Measurements from ENCODE around the gene SLC9A5. TPM values are rescaled to one million over a fixed set of nuclear protein-coding genes. Genes with fewer than 3 reads are reported as not detected.

SLC9A5 gene
- total RNA-seq, 1 experiment from 2014 or later: 0.98 TPM

DNA sequence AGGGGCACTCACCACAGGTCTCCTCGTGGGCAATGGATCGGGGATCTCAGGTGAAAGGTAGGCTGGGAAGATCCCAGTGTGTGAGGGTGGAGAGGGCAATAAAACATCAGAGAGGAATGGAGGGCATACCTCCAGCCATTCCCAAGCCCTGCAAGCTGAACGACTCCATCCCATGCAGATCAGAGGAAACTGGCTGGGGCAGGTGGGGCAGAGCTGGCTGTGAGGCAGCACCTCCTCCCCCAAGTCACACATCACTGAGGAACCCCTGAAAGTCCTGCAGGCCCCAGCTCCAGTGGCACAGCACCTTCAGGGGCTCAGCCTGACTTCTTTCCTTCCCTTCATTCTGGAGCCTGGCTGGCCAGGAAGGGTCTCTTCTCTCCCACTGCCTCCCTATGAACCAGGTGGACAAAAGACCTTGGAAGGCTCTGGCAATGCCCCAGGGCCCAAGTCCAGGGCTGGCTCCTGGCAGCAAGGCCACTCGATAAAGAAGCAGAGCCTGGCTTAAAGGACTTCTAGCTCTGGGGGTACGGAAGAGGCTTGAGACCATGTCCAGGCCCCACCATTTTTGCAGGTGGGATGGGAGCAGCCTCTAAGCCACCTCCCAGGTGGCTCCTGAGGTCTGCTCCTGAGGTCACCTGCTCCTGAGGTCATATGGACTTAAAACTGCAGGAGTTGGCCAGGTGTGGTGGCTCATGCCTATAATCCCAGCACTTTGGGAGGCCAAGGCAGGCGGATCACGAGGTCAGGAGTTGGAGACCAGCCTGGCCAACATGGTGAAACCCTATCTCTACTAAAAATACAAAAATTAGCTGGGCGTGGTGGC lies 35.4 kb upstream of the SLC9A5 start:
- DNase-seq (ENCODE audit: low read depth): no peak

DNA sequence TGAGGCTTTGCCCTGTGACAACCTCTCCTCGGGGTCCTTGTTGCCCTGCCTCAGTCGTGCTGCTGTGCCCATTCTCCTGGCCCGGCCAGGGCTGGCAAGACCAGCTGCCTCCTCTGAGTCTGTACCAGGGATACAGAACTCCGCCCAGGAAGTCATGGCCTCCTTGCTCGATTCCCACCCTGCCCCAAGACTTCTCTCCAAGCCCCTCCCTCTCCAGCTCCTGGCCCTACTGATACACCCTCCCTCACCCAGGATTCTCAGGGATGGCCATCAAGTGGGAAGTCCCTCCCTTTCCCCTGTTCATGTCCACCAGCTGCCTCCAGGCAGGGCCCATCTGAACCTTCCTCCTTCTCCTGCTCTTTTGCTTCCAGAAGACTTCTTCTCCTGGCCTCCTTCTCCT lies 33.1 kb upstream of the SLC9A5 start:
- no peak for DNase-seq (ENCODE audit: low read depth)

DNA sequence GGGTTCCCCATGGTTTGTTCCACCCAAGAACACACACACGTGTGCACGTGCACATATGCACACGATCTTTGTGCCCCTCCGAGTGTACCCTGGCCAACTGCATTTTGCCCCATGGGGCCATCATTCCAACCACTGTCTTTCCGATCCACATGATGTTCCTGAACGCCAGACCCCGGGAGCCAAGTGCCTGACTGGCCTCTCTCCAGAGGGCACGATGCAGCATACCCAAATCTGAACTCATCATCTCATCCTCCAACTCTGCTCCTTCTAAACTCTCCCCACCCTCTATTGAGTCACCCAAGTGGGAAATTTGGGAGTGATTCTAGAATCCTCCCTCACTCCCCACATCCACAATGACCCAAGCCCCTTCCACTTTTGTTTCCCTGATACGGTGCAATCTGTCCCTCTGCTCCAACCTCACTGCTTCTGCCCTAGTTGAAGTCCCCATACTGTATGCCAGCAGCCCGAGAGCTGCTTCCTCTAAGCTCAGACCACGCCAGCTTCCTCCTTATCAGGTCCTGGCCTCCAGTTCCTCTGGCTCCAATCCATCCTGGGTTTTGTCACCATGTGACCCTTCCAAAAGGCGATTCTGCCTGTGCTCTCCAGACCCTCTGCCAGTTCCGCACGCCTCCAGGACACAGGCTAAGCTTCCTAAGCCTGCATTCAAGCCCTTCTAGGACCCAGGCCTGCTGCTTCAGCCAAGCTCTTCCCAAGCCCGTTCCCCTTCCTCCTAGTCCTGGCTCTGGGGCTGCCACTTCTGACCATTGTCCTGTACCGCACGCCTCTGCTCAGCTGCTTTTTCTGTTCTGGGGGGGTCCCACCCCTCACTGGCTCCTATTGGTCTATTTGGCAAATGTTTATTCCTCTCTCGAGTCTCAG lies 31.9 kb upstream of the SLC9A5 start:
- no peak for DNase-seq (ENCODE audit: low read depth)

DNA sequence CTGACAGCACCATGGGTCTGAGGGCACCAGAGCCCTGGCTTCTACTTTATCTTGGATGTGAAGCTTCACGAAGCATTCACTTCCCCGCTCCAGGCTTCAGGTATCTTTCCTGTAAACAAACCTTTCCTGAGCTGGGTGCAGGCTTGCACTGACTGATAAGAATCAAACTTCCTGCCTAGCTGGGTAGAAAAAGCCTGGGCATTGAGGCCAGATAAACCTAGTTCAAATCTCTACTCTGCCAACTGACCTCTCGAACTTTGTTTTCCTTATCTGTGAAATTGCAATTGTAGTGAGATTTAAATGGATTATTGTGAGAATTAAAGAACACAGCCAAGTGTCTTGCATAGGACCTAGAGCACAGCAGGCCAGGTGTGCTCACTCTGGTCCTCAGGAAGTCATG lies 24.8 kb upstream of the SLC9A5 start:
- no peak for DNase-seq (ENCODE audit: low read depth)

DNA sequence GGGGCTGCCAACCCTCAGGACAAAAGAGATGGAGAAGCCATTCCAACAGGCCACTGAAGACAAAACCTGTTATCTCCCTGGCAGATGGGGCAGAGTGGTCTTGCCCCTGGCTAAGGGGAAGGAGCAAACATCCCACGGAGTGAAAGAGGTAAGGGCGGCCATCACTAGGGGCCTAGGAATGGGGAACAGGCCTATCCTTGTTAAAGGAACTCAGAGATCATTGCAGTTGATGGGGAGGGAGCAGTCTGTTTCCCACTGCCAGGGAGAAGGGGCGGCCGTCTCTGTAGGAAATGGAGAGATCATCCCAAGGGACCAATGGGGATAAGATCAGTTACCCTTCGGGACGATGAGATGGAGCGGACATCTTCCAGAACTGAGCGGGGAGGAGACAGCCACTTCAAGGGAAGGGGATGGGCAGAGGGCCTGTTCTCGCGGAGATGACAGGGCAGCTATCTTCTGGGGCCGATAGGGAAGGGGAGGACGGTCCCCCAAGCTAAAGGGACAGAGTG lies 22.4 kb upstream of the SLC9A5 start:
- no peak for DNase-seq (ENCODE audit: low read depth)

DNA sequence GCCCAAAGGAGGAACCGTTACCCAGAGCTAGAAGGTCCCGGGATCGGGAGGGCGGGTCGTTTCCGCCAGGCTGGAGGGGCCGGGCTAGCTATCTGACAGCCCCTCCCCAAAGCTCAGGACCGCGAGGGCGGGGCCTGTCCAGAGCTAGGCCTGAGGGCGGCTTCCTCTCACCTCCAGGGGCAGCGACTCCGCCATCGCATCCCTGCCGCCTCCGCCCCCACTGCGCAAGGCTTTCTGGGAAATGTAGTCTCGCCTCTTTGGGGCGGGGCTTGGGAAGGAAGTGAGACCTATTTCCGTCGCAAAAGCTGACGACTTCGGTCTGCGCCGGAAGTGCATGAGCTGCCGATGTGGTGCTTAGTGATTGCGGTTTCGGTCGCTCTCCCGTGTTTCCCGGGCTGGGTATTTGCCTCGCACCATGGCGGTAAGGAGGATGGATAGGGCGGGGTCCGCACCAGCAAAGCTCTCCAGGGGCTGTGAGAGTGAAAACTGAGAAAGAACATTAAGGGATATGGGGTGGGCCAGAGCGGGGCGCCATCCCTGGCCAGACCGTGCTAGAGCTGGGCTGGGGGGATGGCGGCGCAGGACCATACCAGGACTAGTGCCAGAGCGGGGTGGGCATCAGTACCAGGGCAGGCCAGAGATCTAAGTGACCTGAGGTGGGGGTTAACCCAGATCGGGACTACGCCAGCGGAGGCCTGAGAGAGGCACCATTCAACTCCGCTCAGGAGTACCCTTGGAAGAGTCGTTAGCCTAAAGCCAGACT lies 21.8 kb upstream of the SLC9A5 start, which contains the start of gene TMEM208:
Gene TMEM208, plus strand, starts transcription at position 327 of the 763 bp plus-strand sequence. Its CDS starts 89 bp downstream, at position 416.
- peak; percentile 99 for DNase-seq (ENCODE audit: low read depth)

DNA sequence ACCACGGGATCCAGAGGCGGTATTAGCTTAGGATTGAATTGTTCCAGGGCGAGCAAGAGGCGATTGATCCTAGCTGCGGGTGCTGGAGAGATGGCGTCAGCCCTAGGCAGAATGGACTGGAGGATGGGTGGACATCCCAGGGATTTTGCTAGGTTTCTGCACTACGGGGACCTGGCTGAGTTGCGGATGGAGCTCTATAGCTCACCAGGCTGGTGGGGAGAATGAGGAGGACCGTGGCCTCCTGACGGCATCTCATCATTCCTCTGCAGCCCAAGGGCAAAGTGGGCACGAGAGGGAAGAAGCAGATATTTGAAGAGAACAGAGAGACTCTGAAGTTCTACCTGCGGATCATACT lies 21.2 kb upstream of the SLC9A5 start:
- no peak for DNase-seq (ENCODE audit: low read depth)

DNA sequence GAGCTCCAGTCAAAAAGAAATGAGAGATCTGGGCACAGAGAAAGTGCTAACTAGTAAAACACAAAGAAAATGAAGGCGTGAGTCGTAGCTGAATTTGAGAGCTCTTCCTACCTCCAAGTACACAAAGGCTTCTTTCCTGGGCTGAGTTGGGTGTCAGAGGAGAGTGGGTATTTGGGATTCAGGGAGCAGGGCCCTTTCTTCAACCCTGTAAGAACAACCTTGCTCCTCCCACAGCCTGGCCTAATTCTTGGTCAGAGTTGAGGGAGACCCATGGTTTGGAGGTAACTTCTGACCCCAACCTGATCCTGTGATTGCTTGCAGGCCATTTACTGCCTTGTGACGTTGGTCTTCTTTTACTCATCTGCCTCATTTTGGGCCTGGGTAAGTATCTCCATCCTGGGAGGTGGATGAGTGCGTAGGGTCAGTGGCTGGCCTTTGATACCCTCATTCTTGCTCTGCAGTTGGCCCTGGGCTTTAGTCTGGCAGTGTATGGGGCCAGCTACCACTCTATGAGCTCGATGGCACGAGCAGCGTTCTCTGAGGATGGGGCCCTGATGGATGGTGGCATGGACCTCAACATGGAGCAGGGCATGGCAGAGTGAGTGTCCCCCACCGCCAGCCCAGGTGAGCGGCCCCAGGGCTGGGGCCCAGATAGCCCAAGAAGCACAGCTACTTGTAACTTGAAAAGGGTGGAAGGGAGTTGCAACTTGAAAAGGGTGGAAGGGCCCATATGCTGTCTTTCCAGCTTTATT lies 20.6 kb upstream of the SLC9A5 start:
- DNase-seq (ENCODE audit: low read depth): no peak

DNA sequence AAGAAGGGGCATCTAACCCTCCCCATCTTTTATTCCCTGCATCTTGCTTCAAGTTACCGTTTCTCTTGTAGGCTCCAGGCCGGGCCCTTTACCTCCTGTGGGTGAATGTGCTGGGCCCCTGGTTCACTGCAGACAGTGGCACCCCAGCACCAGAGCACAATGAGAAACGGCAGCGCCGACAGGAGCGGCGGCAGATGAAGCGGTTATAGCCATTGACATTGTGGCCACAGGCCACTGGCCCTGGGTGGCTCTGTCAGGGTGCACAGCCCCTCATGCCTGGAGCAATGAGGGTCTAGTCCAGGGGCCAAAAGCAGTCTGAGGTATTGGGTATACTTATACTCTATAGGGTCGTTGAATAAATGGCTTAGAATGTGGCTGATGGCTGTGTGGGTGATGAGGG lies 19.9 kb upstream of the SLC9A5 start:
- DNase-seq (ENCODE audit: low read depth): no peak

DNA sequence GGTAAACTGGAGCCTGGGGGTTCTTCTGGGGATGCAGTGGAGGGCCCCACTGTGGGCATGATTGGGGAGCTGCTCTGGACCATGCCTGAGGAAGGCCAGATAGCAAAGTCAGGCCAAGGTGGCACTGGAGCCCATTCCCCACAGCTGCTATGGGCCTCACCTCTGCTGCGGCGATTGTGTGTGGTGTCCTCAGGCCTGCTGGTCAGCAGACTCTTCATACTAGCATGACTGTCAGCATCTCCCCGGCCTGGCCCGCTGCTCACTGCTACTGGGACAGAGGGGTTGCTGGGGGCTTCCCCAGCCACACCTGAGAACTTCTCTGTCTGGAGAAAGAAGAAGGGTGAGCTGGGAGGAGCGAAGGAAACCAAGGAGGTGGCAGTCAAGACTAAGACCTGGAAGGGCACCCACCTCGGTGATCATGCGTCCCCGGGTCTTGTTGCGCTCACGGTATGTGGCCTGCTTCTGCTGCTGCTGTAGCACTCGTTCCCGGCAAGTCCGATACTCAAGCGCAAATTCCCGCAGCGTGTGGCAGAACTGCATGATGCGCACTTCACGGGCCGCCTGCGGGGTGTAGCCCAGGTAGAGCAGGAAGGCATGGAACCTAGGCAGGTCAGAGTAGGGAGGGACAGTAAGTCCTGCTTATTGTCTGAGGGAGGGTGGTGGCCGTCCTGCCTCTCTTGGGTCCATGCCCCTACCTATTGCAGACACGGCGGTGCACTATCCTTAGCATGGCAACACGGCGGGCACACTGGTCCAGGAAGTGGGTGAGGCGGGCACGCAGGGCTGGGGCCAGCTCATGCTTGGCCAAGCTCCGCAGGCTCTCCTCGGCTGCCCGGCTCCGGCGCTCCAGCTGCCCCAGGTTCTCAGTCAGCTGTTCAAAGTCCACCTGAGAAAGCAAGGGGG lies 18.6 kb upstream of the SLC9A5 start:
- no peak for DNase-seq (ENCODE audit: low read depth)

DNA sequence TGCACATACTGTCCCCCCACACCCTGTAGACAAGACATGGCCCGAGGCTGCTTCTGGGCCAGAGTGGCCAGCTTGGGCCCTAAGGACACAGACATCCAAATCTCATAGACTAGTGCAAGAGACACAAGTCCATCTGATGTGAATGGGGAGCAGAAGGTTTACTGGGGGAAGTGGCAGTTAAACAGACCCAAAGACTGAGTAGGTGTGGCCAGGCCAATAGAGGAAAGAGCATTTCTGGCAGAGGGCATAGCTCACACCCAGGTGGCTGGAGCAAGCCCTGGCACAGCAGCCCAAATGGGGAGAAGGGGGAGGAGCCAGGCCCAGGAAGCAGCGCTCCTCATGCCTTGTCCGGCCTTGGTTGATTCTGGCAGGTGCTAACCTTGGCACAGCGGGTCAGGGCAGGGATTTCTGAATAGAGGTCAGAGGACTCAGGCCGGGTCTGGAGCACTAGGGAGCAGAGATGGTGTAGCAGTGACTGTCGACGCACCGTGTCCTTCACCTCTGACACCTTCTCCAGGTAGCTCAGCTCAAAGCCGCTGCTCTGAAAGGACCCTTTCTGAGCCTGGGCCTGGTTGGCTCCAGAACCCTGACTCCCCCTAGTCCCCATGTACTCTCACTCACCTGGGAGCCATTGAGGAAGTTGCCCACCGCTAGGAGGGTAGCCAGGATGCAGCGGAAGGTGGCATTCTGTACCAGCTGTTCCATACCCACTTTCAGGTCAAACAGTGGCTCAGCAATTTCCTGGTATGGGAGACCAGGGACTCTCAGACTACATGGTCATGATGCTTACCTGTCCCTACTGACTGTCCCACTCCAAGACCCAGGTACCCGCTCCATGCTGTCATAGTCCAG lies 17.7 kb upstream of the SLC9A5 start:
- no peak for DNase-seq (ENCODE audit: low read depth)

DNA sequence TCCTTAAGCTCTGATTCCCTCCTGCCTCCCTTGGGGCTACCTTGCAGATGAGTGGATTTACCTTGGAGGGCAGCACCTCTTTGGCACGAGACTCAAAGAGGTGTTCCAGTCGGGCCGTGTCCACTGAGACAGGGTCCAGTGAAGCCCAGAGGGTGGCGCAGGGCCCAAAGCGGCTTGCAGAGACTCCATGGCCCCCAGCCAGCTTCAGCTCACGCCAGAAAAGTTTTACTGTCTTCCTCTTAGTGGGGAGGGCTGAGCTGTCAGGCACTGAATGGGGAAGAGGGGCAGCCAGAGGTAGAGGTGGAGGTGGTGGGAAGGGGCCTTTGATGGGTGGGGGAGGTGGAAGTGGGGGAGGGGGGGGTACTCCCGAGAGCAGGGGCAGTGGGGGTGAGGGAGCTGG lies 15.2 kb upstream of the SLC9A5 start:
- no peak for DNase-seq (ENCODE audit: low read depth)

DNA sequence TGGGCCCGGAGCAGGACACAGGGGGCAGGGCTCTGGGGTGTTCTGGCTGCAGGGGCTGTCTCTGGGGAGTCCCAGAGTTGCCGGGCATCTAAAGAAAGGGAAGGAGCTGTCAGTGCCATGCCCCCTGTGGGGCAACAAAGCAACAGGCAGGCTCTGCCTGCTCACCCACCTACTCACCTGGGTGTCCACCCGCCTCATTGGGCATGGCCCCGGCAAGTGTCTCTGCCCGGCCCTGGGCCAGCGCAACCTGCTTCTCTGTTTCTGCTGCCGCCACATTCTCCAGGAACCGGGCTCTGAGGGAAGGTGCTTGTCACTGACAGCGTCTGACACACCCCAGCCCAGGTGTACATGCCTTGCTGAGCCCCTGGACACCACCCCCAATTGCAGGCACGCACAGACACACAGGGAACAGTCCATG lies 14.6 kb upstream of the SLC9A5 start:
- DNase-seq (ENCODE audit: low read depth): no peak

DNA sequence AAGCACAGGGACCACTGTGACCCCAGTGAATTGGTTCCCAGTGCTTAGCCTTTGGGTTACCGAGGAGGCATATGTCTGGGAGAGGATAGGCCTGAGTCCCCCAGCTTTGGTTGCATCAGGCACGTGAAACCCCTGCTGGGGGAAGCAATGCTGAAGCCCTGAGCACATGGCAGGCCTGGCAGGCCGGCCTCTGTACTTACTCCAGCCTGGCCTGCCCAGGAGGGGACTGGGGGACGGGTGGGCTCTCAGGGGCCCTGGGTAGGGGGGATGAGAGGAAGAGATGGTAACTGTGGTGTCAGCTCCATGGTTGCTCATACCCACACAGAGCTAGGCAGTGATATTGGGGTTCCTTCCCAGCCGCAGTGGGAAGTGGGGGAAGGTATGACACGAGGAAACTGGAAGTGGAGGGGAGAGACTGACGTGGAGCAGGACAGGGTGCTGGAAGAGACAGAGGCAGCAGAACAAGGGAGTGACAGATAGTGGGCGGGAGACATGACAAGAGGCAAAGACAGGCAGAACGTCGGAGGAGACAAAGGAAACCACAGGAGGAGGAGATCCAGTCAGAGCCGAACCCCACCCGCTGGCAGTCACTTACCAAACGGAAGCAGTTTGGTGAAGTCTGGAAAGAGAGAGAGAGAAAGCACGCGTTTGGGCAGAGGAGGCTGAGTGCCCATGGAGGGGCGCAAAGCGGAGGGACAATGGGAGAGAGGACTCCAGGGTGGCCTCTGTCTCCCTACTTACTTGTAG lies 12.8 kb upstream of the SLC9A5 start:
- no peak for DNase-seq (ENCODE audit: low read depth)

DNA sequence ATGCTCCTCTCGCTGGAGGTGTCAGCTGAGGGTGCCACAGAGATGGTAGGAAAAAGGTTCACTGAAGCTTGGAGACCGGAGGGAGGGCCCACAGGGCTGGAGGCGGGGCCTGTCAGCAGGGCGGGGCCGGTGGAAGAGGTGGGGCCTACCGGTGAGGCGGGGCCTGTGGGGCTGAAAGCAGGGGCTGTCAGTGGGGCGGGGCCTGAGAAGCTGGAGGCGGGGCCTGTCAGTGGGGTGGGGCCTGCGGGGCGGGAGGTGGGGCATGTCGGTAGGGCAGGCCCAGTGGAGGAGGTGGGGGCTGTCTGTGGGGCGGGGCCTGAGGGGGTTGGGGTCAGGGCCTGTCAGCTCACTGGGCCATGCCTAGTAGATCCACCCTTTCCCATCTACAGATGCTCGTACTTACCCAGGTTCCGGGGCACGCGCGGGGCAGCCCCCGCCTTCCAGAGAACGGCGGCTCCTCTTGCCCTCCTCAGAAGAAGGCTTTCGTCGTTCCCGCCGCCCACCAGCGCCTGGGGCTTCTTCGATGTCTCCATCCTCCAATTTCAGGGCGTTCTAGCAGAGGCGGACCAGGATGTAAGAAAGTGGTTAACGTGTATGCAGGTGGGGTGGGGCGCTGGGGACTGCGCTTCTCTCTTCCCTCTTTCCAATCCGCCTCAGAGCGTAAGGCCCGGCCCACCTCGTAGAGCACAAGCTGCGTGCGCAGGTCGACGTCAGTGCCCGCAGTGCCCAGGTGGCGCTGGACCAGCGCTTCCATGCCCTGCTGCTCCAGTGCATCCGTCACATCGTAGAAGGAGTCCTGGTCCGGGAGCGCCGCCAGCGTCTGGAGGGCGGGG lies 12.0 kb upstream of the SLC9A5 start:
- DNase-seq (ENCODE audit: low read depth): peak; percentile 58

DNA sequence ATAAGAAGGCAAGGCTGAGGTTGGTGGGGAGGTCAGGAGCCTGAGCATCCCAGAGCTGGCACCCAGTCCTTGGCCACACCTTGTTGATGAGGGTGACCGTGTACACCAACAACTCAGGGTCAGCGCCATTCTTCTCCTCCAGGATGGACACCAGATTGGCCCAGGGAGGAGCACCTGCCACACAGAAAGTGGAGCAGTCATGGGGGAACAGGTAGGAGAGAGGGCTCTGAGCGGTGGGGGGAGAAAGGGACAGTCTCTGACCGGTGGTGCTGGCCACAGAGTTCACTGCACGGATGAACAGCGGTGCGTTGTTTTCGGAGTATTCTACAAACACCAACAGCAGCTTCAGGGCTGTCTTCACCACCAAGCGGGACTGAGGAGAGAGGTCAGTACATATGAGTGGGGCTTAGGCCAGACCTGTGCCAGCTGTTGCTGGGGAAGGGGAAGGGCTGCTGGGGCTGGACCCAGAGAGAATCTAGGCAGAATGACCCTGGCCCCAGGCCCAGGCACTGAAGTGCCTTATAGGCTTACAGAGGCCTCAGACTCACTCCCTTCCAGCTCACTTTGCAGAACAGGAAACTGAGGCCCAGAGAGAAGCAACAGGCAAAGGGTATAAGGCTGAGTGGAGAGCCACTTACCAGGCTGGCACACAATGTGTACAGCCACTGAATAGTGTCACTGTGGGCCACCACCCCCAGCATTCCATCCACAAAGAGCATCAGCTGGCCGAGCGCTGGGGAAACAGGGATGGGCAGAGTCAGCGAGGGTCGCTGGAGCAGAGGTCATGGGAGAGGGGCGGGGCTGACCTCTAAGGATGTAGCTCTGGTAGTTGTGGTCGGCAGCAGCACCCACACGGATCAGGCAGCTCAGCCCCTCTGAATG lies 11.1 kb upstream of the SLC9A5 start:
- no peak for DNase-seq (ENCODE audit: low read depth)

DNA sequence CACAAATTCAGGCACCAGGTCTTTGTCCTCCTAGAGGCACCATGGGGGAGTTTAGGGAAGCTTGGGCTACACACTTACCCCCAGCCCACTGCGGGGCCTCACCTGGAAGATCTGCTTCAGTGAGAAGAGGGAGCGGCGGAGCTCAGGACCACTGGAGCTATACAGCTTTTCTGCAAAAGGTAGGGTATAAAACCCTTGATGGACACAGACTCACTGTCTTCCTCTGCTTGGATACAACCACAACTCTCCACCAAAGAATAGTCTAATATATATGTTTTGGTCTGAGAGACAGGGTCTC lies 10.6 kb upstream of the SLC9A5 start:
- no peak for DNase-seq (ENCODE audit: low read depth)

Measured in LHCN-M2 (cell line).